Uterus (tissue), 2 donors: ENCODE measurements around the gene TCF4.

ENCODE experiments used
- CTCF ChIP-seq, 4 experiments: fragments of 200-600 bp in 2 of 4; fragments of 450-650 bp in 2 of 4; sonication (generic) in 2 of 4; IDR thresholded peaks; one replicate each; pipeline ENCODE4 v1.5.1; 2016 to 2019; ENCODE audit warnings: antibody characterized with exemption in 4 of 4, mild to moderate bottlenecking in 2 of 4, moderate library complexity in 1 of 4
- POLR2A ChIP-seq, 2 donors: fragments of 450-650 bp; IDR thresholded peaks; one replicate each; pipeline ENCODE4 v1.6.1; 2016; ENCODE audit warnings: antibody characterized with exemption in 2 of 2, mild to moderate bottlenecking in 1 of 2, moderate library complexity in 1 of 2

GRCh38 chr18:55458456-55459203, 129.4 kb downstream of the TCF4 start:
- TF ChIP-seq CTCF (IDR thresholded peaks at IDR 0.05) (no peak), POLR2A (IDR thresholded peaks at IDR 0.05) (no peak)
